T-cell (primary cell): ENCODE results near the gene LCN2. TPM values are rescaled to one million over a fixed set of nuclear protein-coding genes. Genes with fewer than 3 reads are reported as not detected.

Experiments used
- ATAC-seq, 4 experiments: fragments of 200-7000 bp in 3 of 4; fragments of 150-1000 bp in 1 of 4; cut with Tn5 transposase; replicated peaks in 1 of 4; 1 replicate in 3 of 4; 2 replicates in 1 of 4; pipeline ENCODE4 v1.10.0; 2021; ENCODE audit warnings: moderate library complexity in 3 of 4, mild to moderate bottlenecking in 2 of 4, moderate number of reproducible peaks in 1 of 4
- CTCF ChIA-PET, 2 donors: fragments of 300-600 bp; sonication (Branson Sonifier 250); formaldehyde crosslinking; loops; one replicate each; lab custom pipeline; 2022; ENCODE audit warnings: antibody characterized with exemption in 2 of 2; lab: Charles Lee
- POLR2A ChIA-PET, 2 donors: fragments of 300-600 bp; sonication (Branson Sonifier 250); formaldehyde crosslinking; loops; one replicate each; lab custom pipeline; 2022; ENCODE audit warnings: antibody characterized with exemption in 2 of 2; lab: Charles Lee
- DNase-seq, 35 experiments: peaks; one replicate each; pipeline versions ENCODE4 v3.0.0 to v3.0.0-alpha.2; 2013 to 2023
- H3K27ac ChIP-seq: one replicate; pipeline ENCODE4 v1.5.1; 2013; ENCODE audit warnings: low read length
- H3K27me3 ChIP-seq, 2 experiments: replicated peaks in 1 of 2; 1 replicate in 1 of 2; 2 replicates in 1 of 2; pipeline versions ENCODE4 v1.6.1 to v1.7.0; 2013; ENCODE audit warnings: low read length in 1 of 2, mixed read lengths in 1 of 2; ENCODE audit not compliant: control insufficient read depth in 2 of 2, insufficient read depth in 2 of 2; ENCODE audit errors: extremely low read depth in 1 of 2
- H3K36me3 ChIP-seq, 2 donors: 1 replicate in 1 of 2; 2 replicates in 1 of 2; pipeline versions ENCODE4 v1.6.1 to v1.7.0; 2013; ENCODE audit warnings: low read length in 1 of 2; ENCODE audit not compliant: control insufficient read depth in 2 of 2, insufficient read depth in 1 of 2; ENCODE audit errors: extremely low read depth in 1 of 2
- H3K4me1 ChIP-seq, 2 experiments: 1 replicate in 1 of 2; 2 replicates in 1 of 2; pipeline versions ENCODE4 v1.6.1 to v1.7.0; 2013; ENCODE audit warnings: low read length in 2 of 2, mixed read lengths in 1 of 2; ENCODE audit not compliant: insufficient read depth in 2 of 2, control insufficient read depth in 1 of 2; ENCODE audit errors: extremely low read depth in 1 of 2
- H3K4me3 ChIP-seq, 2 donors: 1 replicate in 1 of 2; 2 replicates in 1 of 2; pipeline versions ENCODE4 v1.5.1 to v1.7.0; 2013; ENCODE audit warnings: mild to moderate bottlenecking in 2 of 2, low read length in 1 of 2, moderate library complexity in 1 of 2; ENCODE audit not compliant: control insufficient read depth in 1 of 2; ENCODE audit errors: extremely low read depth in 1 of 2
- H3K9me3 ChIP-seq: 2 replicates; pipeline ENCODE4 v1.7.0; 2013
- H3K27ac Mint-ChIP-seq, 2 donors: one replicate each; pipeline ENCODE4 v1.8.0; 2020 to 2021; ENCODE audit warnings: mild to moderate bottlenecking in 2 of 2, mixed read lengths in 2 of 2
- H3K27me3 Mint-ChIP-seq, 2 donors: one replicate each; pipeline ENCODE4 v1.8.0; 2021 to 2022; ENCODE audit warnings: mixed read lengths in 2 of 2
- H3K36me3 Mint-ChIP-seq: one replicate; pipeline ENCODE4 v1.8.0; 2021; ENCODE audit warnings: mixed read lengths
- H3K4me1 Mint-ChIP-seq, 3 donors: one replicate each; pipeline ENCODE4 v1.8.0; 2020 to 2022; ENCODE audit warnings: mixed read lengths in 3 of 3, mild to moderate bottlenecking in 1 of 3
- H3K4me3 Mint-ChIP-seq, 3 donors: one replicate each; pipeline ENCODE4 v1.8.0; 2020 to 2022; ENCODE audit warnings: mild to moderate bottlenecking in 3 of 3, mixed read lengths in 3 of 3, moderate library complexity in 3 of 3
- H3K9me3 Mint-ChIP-seq, 3 donors: one replicate each; pipeline ENCODE4 v1.8.0; 2020 to 2022; ENCODE audit warnings: mixed read lengths in 3 of 3
- WGBS: methylation state at CpG from one replicate; pipeline ENCODE4 v1.1.5; 2013; ENCODE audit warnings: missing lambda C conversion rate; ENCODE audit not compliant: insufficient coverage; 5-methylcytosine and 5-hydroxymethylcytosine counted together
- total RNA-seq, 35 experiments: library from RNA in 6 of 35; stranded (reverse) in 6 of 35; fragments of 120-200 nt in 1 of 35; gene quantifications; one replicate each; pipeline versions ENCODE4 v1.2.1 to v1.2.4 and lab custom pipeline; 2013 to 2026

Gene LCN2
- total RNA-seq, 5 donors from 2014 or later (not counting 1 experiment from before 2014, with no cell fraction given) = not detected

DNA sequence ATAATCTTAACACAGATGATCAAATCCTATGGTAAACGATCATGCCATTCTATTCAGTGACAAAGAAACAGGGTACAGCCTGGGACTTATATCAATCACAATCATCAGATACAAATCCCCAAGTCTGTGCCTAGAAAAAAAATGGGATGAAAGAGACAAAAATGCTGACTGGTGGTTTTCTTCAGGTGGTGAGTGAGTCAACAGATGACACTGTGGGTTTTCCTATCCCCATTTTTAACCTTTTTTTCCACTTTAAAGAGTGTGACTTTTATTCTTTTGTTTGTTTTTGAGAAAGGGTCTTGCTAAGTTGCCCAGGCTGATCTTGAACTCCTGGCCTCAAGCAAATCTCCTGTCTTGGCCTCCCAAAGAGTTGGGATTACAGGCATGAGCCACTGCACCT is 39.0 kb downstream of the LCN2 start:
- Histone ChIP-seq H3K27me3 (peaks cover 0 to 14% of the 10 kb centered on the region in 2 experiments), H3K9me3 (no peaks in the 10 kb centered on the region), H3K4me1 (peaks cover 6 to 23% of the 10 kb centered on the region in 2 experiments), H3K36me3 (peaks cover 7 to 46% of the 10 kb centered on the region in 2 donors), H3K27ac (no peak overlapping the region), H3K4me3 (no peak overlapping the region)
- no peaks in the 10 kb centered on the region for H3K27me3 Mint-ChIP-seq
- POLR2A ChIA-PET = interaction anchor here in 1 of 2 donors (0.6 kb wide), 1 partner anchor 346 kb away, joined by 3 read pairs; no protein-coding TSS in a partner anchor
- H3K36me3 Mint-ChIP-seq = peaks cover 24% of the 10 kb centered on the region
- no peak for DNase-seq
- WGBS = no CpG with 5 or more reads among the region's 1 CpG
- H3K27ac Mint-ChIP-seq = no peak overlapping the region
- no peaks in the 10 kb centered on the region for H3K9me3 Mint-ChIP-seq
- CTCF ChIA-PET = interaction anchor here in 1 of 2 donors (1.0 kb wide), 1 partner anchor 12 kb away, joined by 3 read pairs; no protein-coding TSS in a partner anchor
- peaks cover 31 to 35% (median 34%) of the 10 kb centered on the region in 3 donors for H3K4me1 Mint-ChIP-seq
- ATAC-seq = no peak
- no peak overlapping the region for H3K4me3 Mint-ChIP-seq

DNA sequence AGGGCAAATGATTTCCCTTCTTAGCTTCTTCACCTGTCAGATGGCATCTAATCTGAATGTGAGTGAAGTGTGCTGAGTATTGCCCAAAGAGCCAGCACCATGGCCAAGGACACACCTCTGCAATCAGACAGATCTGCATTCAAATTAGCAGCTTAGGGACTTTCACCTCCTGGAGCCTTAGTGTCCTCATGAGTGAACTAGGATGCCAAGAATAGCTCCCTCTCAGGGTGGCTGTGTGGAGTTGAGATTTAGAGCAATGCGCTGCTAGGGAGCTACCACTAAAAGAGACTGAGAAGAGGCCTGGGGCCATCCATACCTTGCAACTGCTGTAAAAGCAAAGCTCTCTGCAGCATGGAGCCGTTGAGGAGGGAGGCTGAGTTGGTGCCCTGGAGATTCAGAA is 40.8 kb downstream of the LCN2 start:
- Histone ChIP-seq H3K9me3 (no peaks in the 10 kb centered on the region), H3K4me1 (peaks cover 6 to 23% of the 10 kb centered on the region in 2 experiments), H3K36me3 (peaks cover 0 to 33% of the 10 kb centered on the region in 2 donors), H3K27ac (no peak overlapping the region), H3K27me3 (peaks cover 0 to 14% of the 10 kb centered on the region in 2 experiments), H3K4me3 (no peak overlapping the region)
- ATAC-seq (no peak), DNase-seq (no peak)
- Mint-ChIP-seq H3K27ac (peak overlapping the region; percentile 64 to 75), H3K4me3 (peak overlapping the region; percentile 88 to 94 (median 91)), H3K36me3 (peaks cover 21% of the 10 kb centered on the region), H3K9me3 (no peaks in the 10 kb centered on the region), H3K27me3 (no peaks in the 10 kb centered on the region), H3K4me1 (peaks cover 31 to 35% (median 34%) of the 10 kb centered on the region in 3 donors)
- POLR2A ChIA-PET = interaction anchor here (0.6 kb wide), 2 partner anchors 83 to 324 kb away, joined by 5 to 8 read pairs; no protein-coding TSS in a partner anchor
- CTCF ChIA-PET = interaction anchor here in 1 of 2 donors (0.6 to 1.0 kb wide), 3 partner anchors 30 to 297 kb away, joined by 3 to 5 read pairs (median 3); partner anchors contain the start of gene BBLN
- WGBS = no CpG with 5 or more reads among the region's 2 CpGs

DNA sequence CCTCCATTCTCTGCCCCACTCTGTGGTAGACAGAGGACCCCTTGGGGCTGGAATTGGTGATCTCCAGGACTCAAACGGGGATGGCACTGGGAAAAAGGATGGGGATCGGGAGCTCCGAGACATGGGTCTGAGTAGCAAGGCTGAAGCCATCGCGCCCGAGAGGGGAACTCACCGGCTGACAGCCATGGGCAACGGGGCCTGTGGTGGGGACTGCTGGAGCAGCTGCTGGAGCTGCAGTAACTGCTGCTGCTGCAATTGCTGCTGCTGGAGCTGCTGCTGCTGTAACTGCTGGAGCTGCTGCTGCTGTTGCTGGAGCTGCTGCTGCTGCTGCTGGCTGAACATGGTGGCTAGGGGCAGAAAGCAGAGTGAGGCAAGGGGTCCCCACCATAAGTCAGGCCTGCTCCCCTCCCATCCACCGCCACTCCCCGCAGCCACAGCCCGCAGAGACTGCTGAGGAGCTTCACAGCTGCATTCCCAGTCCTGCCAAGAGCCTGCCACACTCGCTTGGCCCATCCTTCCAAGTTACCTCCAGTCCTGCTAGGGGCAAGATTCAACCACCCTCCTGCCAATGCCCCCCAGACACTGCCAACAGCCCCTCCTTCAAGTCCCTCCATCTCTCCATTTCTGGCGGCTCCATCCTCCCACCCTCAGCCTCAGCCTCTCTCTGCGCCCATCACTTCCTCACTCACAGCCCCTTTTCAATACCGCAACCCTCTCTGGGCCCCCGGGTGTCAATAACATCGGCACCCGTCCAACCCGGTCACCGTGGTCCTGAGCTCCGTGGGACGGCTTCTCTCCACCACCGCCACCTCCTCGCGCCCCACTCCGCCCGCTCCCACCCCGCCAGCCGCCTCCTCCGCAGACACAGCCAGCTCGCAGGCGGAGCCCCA is 41.5 kb downstream of the LCN2 start:
- ATAC-seq (peak; percentile 54 to 68 (median 63)), DNase-seq (peak in 10 of 35 experiments; percentile 5 to 26 (median 10))
- POLR2A ChIA-PET = interaction anchor here in 1 of 2 donors (0.6 kb wide), 1 partner anchor 141 kb away, joined by 3 read pairs; no protein-coding TSS in a partner anchor
- Histone ChIP-seq H3K27me3 (peaks cover 0 to 14% of the 10 kb centered on the region in 2 experiments), H3K27ac (no peak overlapping the region), H3K9me3 (no peaks in the 10 kb centered on the region), H3K4me1 (peaks cover 6 to 23% of the 10 kb centered on the region in 2 experiments), H3K36me3 (peaks cover 0 to 26% of the 10 kb centered on the region in 2 donors), H3K4me3 (peak overlapping the region; percentile 44 to 62)
- H3K36me3 Mint-ChIP-seq = peaks cover 21% of the 10 kb centered on the region
- CTCF ChIA-PET = interaction anchor here in 1 of 2 donors (0.5 to 1.1 kb wide), 4 partner anchors 31 to 927 kb away, joined by 3 to 6 read pairs (median 4); partner anchors contain the start of gene BBLN
- no peaks in the 10 kb centered on the region for H3K27me3 Mint-ChIP-seq
- H3K9me3 Mint-ChIP-seq = no peaks in the 10 kb centered on the region
- 25% methylated on average over 28 of the region's 32 CpGs for WGBS
- peaks cover 31 to 35% (median 34%) of the 10 kb centered on the region in 3 donors for H3K4me1 Mint-ChIP-seq
- peak overlapping the region; percentile 84 to 87 for H3K27ac Mint-ChIP-seq
- H3K4me3 Mint-ChIP-seq = peak overlapping the region; percentile 88 to 94 (median 91)

DNA sequence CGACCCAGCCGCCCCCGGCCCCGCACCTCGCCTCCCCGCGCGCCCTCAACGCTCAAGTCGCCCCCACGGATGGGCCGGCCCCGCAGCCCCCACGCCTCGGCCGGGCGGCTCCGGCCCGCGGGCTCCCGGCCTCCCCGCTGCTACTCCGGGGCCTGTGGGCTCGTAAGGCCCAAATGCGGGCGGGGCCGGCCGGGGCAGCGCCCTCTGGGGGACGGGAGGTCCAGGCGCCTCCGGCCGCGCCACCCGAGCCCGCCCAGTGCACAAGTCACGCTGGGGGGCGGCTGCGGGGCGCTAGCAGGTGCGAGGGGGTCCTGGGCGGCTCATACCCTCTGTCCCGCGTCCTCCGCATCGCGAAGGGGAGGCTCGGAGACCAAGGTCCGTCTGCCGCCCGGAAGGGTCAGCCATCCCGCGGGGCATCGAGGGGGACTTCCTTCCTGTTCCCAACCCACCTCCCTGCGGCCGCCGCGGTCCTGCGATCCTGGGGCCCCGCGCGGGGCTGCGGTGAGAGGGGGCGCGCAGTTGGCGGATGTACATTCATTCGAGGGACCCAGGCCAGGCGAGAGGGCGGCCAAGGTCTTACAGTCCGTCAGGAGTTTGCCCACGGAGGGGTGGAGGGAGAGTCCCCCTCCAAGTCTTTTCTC is 42.3 kb downstream of the LCN2 start, which contains the start of gene CIZ1:
Gene CIZ1, minus strand, starts transcription at position 167 of the 641 bp plus-strand sequence. CDS start 715 bp downstream, outside the sequence.
- Histone ChIP-seq H3K27ac (no peak within 1 kb of the TSS), H3K27me3 (peaks cover 0 to 14% of the 10 kb centered on the region in 2 experiments), H3K36me3 (peaks cover 0 to 19% of the 10 kb centered on the region in 2 donors), H3K4me1 (peaks cover 6 to 23% of the 10 kb centered on the region in 2 experiments), H3K4me3 (peak within 1 kb of the TSS; percentile 53 to 62), H3K9me3 (no peaks in the 10 kb centered on the region)
- ATAC-seq (peak; percentile 92 to 97 (median 93)), DNase-seq (peak; percentile 27 to 85 (median 58))
- H3K9me3 Mint-ChIP-seq = no peaks in the 10 kb centered on the region
- peaks cover 17% of the 10 kb centered on the region for H3K36me3 Mint-ChIP-seq
- peak within 1 kb of the TSS; percentile 84 to 87 for H3K27ac Mint-ChIP-seq
- ChIA-PET CTCF (interaction anchor here in 1 of 2 donors (0.7 to 1.1 kb wide), 3 partner anchors 13 to 33 kb away, joined by 3 to 6 read pairs (median 3); partner anchors contain the start of gene BBLN), POLR2A (interaction anchor here in 1 of 2 donors (0.6 kb wide), 1 partner anchor 96 kb away, joined by 3 read pairs; no protein-coding TSS in a partner anchor)
- peaks cover 29 to 34% (median 29%) of the 10 kb centered on the region in 3 donors for H3K4me1 Mint-ChIP-seq
- under 1% methylated on average over 56 of the region's 71 CpGs for WGBS
- no peaks in the 10 kb centered on the region for H3K27me3 Mint-ChIP-seq
- H3K4me3 Mint-ChIP-seq = peak within 1 kb of the TSS; percentile 88 to 94 (median 91)

DNA sequence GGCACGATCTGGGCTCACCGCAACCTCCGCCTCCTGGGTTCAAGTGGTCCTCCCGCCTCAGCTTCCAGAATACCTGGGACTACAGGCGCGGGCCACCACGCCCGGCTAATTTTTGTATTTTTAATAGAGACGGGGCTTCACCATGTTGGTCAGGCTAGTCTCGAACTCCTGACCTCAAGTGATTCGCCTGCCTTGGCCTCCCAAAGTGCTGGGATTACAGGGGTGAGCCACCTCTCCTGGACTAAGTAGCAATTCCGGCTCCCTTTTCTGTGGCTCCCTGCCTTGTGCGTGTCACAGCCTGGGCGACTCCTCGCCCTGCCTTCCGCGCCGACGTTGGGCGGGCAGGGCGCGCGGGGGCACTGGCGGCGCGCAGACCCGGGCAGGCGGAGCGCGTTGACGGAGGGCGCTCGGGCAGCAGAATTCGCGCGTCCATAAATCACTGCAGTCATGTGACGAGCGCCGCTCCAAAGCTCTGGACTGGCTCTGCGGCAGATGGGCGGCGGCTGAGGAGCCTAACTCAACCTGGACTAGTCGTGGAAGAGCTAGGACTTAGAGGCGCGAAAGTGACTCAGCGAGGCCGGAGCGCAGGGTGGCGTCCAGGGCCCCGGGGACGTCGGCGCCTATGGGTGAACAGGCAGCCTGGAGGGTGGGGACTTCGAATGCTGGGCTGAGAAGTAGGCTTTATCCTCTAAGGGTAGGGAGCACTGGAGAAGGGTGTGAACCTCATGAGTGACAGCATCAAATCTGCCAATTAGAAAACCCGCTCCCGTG is 43.5 kb downstream of the LCN2 start:
- no peaks in the 10 kb centered on the region for H3K9me3 Mint-ChIP-seq
- H3K4me1 Mint-ChIP-seq = peaks cover 17 to 31% (median 26%) of the 10 kb centered on the region in 3 donors
- Histone ChIP-seq H3K36me3 (peaks cover 0 to 17% of the 10 kb centered on the region in 2 donors), H3K27ac (no peak overlapping the region), H3K4me3 (peak overlapping the region in 1 of 2 donors; percentile 1), H3K27me3 (peaks cover 0 to 17% of the 10 kb centered on the region in 2 experiments), H3K4me1 (peaks cover 6 to 23% of the 10 kb centered on the region in 2 experiments), H3K9me3 (no peaks in the 10 kb centered on the region)
- H3K36me3 Mint-ChIP-seq = peaks cover 12% of the 10 kb centered on the region
- POLR2A ChIA-PET = no interaction called here
- ATAC-seq (peak in 2 of 4 experiments; percentile 73 to 74), DNase-seq (peak in 19 of 35 experiments; percentile 16 to 60 (median 46))
- CTCF ChIA-PET = interaction anchor here (0.6 to 0.7 kb wide), 2 partner anchors 12 to 618 kb away, joined by 3 to 5 read pairs; no protein-coding TSS in a partner anchor
- H3K27me3 Mint-ChIP-seq = no peaks in the 10 kb centered on the region
- peak overlapping the region in 2 of 3 donors; percentile 28 to 42 for H3K4me3 Mint-ChIP-seq
- 57% methylated on average over 46 of the region's 56 CpGs for WGBS
- no peak overlapping the region for H3K27ac Mint-ChIP-seq
